Epithelial cell of prostate (primary cell): ENCODE data around the gene MOSMO.
A peak's percentile ranks its signal among the peaks of the same experiment; 100 is the strongest.
"Not testable (repeated sequence)": the region's sequence is repeated elsewhere in the genome, so short reads cannot be mapped to it uniquely, and the experiment has no call there.

Experiments used
- DNase-seq: peaks from one replicate; pipeline ENCODE4 v3.0.0-alpha.2; 2011; ENCODE audit warnings: low read depth, low spot score
- H3K27ac ChIP-seq: fragments of 450-650 bp; 2 replicates; pipeline ENCODE4 v1.5.1; 2017; ENCODE audit warnings: mild to moderate bottlenecking

MOSMO gene

GRCh38 chr16:22001591-22001990, 6.3 kb upstream of the MOSMO start:
- H3K27ac ChIP-seq, result peak overlapping the region; percentile 81
- DNase-seq, result peak; percentile 49

GRCh38 chr16:22002047-22002446, 5.9 kb upstream of the MOSMO start:
- DNase-seq, result not testable (repeated sequence)
- peak overlapping the region; percentile 81 for H3K27ac ChIP-seq

GRCh38 chr16:22003195-22003594, 4.7 kb upstream of the MOSMO start:
- no peak for DNase-seq
- H3K27ac ChIP-seq, result no peak overlapping the region

DNA sequence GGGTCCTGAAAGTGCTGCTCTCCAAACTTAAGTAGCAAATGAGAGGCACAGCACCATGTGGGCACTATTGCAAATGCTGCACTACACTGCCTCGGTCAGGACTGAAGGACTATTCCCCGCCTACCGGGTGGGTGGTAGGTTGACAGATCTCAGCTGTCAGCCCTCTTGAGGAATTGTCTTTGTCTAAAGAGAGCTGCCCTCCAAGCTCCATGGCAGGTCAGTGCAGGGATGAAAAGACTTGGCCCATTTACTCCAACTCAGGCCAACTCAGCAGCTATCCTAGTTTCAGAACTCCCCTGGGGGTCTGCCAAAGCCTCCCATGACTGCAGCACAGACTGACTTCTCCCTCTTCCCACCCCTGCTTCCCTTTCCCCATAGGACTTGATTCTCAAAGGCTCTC, 3.6 kb upstream of the MOSMO start:
- H3K27ac ChIP-seq, result no peak overlapping the region

GRCh38 chr16:22005746-22006145, 2.2 kb upstream of the MOSMO start:
- no peak for DNase-seq

More for the DNA sequence above, 3.6 kb upstream of the MOSMO start:
- DNase-seq, result no peak

DNA sequence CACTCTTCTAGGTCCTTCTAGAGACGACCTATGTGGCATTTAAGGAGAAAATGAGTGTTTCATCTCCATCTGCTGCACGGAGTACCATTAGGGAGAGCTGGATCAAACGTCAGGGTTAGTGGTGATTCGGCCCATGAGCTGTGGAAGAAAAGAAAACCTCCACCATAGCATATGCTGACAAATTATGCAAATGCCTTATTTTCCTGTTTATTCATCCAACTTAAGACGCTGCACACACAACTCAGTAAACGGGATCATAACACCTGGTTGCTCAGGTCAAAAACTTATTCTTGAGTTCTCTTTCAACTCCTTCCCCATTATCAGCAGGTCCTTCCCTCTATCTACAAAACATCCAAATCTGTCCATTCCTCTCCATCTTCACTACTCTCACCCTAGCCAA, 1.3 kb upstream of the MOSMO start:
- no peak overlapping the region for H3K27ac ChIP-seq
- DNase-seq, result no peak

More at GRCh38 chr16:22005746-22006145, 2.2 kb upstream of the MOSMO start:
- no peak overlapping the region for H3K27ac ChIP-seq

- DNase-seq, result no peak
- H3K27ac ChIP-seq, result peak overlapping the region; percentile 72
Observed at GRCh38 chr16:22007159-22007508, 777 bp upstream of the MOSMO start.

DNA sequence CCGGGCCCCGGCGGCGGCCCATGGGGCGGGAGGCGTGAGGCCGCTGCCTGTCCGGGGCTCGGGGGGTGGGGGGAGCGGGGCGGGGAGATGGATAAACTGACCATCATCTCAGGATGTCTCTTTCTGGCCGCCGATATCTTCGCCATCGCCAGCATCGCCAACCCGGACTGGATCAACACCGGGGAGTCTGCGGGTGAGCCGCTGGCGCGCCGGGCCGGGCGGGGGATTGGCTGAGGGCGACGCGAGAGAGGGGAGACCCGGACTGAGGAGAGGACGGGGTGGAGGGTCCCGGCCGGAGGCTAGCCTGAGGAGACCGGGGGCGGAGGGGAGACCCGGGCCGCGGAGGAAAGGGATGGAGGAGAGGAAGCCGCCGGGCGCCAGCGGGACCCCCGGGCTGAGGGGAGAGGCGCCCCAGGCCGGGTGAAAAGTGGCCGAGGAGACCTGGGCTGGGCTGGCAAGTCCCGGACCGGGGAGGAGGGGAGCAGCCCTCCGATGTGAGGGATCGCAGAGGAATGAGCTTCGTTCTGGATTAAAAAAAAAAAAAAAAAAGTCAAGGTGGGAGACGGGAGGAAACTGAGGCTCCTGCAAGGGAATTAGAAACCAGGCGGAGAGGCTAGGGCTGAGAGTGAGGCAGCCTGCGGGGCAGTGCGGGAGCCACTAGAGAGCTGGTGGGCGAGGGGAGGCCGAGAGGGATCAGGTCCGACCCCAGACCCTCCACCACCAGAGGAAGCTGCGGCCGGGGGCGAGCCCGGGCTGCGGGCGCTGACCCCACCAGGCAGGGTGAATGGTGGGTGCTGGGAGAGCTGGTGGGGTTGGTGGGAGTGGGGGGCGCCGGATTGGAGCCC, 526 bp downstream of the MOSMO start:
- peak overlapping the region; percentile 72 for H3K27ac ChIP-seq
- DNase-seq, result no peak

DNA sequence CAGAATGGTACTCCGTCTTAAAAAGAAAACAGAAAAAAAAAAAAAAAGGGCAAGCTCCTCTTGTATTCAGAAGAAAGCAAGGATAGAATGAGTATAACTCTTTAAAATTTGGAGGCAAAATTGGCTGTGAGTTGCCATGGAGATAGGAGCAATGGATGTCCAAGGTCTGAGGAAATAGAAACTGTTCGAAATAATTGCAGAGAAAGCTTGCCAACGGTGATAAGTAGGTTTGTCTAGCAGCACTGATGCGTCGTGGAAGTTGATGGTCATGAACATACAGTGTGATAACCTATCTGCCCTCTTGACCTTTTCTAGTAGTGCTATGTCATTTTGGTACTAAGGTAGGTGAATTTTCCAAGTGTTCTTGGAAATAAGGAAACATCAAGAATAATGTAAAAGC, 3.0 kb downstream of the MOSMO start:
- H3K27ac ChIP-seq, result no peak overlapping the region
- DNase-seq, result no peak

DNA sequence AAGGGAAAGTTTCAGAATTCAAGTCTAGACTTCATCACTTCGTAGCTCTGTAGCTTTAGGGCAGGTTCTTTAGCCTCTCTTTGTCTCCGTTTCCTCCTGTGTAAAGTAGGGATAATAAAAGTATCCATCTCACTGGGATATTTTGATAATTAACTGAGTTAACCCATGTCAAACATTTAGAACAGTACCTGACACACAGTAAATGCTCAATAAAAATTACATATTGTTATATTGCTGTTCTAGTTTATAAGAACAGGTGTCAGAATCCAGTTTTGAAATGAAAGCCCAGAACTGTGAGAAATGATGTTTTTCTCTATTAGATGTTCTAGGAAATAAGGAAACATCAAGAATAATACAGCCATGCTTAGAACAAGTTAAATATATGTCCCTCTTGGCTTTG, 4.3 kb downstream of the MOSMO start:
- no peak for DNase-seq
- no peak overlapping the region for H3K27ac ChIP-seq

DNA sequence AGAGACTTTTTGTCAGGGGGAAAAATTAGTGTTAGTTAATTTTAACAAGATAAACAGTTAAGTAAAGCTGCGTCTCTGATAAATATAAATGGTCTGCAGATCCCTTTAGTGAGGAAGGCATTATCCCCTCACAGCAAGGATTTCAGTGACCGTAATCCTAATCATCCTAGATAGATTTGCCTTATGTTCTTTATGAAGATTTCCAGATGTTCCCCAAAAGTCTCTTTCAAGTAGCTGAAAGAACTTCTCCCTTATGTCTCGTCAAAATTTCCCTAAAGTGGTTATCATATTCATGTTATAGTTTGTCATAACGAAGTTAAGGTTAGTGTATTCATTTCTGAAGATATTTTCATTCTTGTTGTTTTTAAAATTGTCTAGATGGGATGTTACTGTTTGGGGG, 5.6 kb downstream of the MOSMO start:
- H3K27ac ChIP-seq, result no peak overlapping the region
- DNase-seq, result no peak

DNA sequence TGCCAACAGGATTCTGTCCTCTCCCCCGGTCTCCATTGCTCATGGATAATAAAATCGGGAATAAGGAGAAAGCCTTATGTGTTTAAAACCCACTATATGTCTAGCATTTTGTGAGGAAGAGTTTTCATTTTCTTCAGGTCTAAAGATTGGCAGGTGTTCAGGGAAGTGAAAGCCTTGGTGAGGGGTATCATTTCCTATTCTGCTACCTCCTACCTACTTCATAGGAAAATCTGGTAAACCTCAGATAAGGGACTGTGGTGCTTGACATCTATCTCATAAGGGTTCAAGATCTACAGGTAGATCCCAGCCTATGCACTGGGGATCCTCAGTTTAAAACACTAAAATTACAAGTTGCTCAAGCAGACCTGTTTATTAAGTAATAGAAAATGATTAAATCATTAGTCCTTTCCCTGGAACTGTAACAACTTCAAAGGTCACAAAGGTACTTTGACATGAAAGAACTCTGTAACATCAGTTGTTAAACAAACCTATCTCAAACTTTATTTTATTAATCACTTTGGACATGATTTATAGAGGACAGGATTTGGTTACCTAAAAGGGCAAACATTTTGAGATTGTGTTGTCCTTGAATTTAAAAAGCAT, 6.5 kb downstream of the MOSMO start:
- no peak for DNase-seq
- H3K27ac ChIP-seq, result peak overlapping the region; percentile 75

DNA sequence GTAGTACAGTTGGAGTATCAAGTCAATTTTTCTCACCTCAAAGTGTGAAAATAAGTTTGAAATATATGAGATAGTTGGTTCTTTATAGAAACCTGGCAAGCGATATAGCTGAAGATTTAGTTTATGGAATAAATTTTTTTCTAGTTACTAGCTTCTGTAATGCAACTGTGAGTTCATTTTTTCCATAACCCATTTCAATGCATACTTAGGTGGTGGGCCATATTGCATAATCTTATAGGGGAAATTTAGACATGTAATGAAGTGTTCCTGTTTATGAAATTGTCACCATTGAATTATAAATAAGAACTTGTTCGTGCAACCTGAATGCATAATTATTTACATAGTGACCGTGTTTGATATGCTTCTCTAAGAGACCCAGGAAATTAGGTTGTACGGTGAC, 9.0 kb downstream of the MOSMO start:
- DNase-seq, result no peak

DNA sequence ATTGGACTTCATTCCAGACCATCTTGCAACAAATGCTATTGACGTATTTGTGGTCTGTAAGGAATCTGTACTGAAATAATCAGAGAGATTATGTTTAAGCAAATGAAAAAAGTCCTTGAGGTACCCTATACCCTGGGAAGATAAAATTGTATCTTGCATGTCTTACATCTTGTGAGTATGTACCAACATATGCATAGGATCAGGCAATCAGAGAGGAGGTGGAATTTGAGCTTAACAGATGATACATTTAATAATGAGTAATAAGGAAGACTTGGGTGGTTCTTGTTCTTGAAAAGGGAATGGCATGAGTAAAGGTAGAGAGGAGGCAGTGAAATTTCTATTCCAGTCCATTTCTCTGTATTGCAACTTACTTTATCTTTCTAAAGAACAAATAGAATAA, 10.6 kb downstream of the MOSMO start:
- no peak for DNase-seq
- H3K27ac ChIP-seq, result peak overlapping the region; percentile 75

More for the DNA sequence above, 9.0 kb downstream of the MOSMO start:
- peak overlapping the region; percentile 75 for H3K27ac ChIP-seq

- no peak overlapping the region for H3K27ac ChIP-seq
- no peak for DNase-seq
Observed at GRCh38 chr16:22022151-22022550, 14.2 kb downstream of the MOSMO start.

DNA sequence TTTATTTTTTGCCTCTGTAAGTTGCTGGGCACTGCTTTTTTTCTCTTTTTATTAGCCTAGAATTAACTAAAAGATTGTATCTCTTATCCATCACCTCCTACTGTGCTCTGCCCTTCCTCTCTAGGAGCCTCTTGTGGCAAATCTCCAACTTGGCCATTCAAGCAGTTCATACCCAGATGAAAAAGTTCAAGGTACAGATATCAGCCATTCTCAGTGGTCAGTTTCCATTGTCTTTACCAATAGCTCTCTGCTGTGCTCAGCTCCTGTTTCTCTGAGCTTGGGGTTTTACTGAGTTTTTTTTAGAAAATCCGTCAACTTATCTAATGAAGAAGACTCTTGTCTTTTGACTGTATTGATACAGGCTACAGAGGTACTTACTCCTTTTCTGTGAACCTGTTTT, 15.6 kb downstream of the MOSMO start:
- no peak for DNase-seq
- peak overlapping the region; percentile 6 for H3K27ac ChIP-seq

DNA sequence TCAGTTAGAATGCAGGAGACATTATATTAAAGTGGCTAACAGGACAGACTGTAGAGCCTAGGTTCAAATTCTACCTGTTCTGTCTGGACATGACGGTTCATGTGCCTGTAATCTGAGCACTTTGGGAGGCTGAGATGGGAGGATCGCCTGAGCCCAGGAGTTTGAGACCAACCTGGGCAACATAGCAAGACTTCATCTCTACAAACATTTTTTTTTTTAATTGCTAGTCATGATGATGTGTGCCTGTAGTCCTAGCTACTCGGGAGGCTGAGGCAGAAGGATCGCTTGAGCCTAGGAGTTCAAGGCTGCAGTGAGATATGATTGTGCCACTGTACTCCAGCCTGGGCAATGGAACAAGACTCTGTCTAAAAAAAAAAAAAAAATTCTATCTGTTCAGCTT, 16.9 kb downstream of the MOSMO start:
- not testable (repeated sequence) for DNase-seq
- peak overlapping the region; percentile 97 for H3K27ac ChIP-seq

DNA sequence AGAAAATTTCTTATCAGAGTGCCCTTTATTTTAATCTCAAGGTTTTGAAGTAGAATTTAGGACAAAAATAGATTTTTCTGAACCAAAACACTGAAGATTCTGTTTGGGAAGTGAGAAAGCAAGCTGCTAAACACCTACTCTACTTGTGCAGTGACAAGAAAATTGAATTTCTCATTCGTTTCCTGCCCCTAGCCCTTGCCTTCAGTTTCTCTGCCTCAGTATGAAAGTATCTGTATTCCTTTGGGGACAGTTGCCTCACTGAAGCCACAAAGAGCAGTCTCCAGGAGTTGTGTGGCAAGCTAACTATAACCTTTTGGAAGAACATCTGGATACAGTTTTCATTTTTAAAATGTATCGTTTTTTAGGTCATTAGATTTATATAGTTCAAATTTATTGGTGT, 19.7 kb downstream of the MOSMO start:
- H3K27ac ChIP-seq, result peak overlapping the region; percentile 97

DNA sequence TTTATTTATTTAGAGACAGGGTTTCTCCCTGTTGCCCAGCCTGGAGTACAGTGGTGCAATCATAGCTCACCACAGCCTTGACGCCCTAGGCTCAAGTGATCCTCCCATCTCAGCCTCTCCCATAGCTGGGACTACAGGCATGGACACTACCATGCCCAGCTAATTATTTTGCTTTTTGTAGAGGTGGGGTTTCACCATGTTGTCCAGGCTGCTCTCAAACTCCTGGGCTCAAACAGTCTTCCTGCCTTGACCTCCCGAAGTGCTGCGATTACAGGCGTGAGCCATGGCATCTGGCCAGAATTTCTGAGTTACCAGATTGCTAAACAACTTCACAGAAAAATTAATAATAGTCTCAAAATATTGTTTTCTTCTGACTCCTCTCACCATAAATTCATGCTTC, 21.7 kb downstream of the MOSMO start:
- no peak for DNase-seq
- peak overlapping the region; percentile 97 for H3K27ac ChIP-seq

More for the DNA sequence above, 19.7 kb downstream of the MOSMO start:
- no peak for DNase-seq

GRCh38 chr16:22030087-22030812, 22.3 kb downstream of the MOSMO start:
- no peak for DNase-seq
- H3K27ac ChIP-seq, result peak overlapping the region; percentile 97

GRCh38 chr16:22031483-22032083, 23.7 kb downstream of the MOSMO start:
- DNase-seq, result no peak

More at GRCh38 chr16:22031483-22032083, 23.7 kb downstream of the MOSMO start:
- H3K27ac ChIP-seq, result no peak overlapping the region
